NCI-H1436 treated with DMSO at 0.1 percent for 48 hours (cell line): ENCODE data around the gene FGF9.
A peak's percentile ranks its signal among the peaks of the same experiment; 100 is the strongest.

Experiments used
- DNase-seq: peaks from one replicate; lab custom pipeline; 2025; lab: John Stamatoyannopoulos, UW

Gene FGF9

GRCh38 chr13:21674490-21675009 lies 3.7 kb downstream of the FGF9 start:
- no peak for DNase-seq

- DNase-seq: no peak
These were observed 4.5 kb downstream of the FGF9 start for GRCh38 chr13:21675095-21675991.

- DNase-seq: no peak
These were observed 5.7 kb downstream of the FGF9 start for GRCh38 chr13:21676611-21677021.

GRCh38 chr13:21677075-21677623 lies 6.3 kb downstream of the FGF9 start:
- no peak for DNase-seq

- DNase-seq: no peak
These were observed 12.3 kb downstream of the FGF9 start for GRCh38 chr13:21683034-21683733.

GRCh38 chr13:21684576-21684975 lies 13.7 kb downstream of the FGF9 start:
- DNase-seq: no peak

- DNase-seq: no peak
These were observed 14.7 kb downstream of the FGF9 start for GRCh38 chr13:21685485-21686064.

- DNase-seq: no peak
These were observed 16.0 kb downstream of the FGF9 start for GRCh38 chr13:21686751-21687391.

GRCh38 chr13:21688056-21688455 lies 17.2 kb downstream of the FGF9 start:
- peak; percentile 60 for DNase-seq

GRCh38 chr13:21689097-21689496 lies 18.2 kb downstream of the FGF9 start:
- no peak for DNase-seq

GRCh38 chr13:21690955-21691354 lies 20.1 kb downstream of the FGF9 start:
- DNase-seq: no peak

- DNase-seq: no peak
These were observed 20.6 kb downstream of the FGF9 start for GRCh38 chr13:21691500-21691899.

GRCh38 chr13:21691928-21692327 lies 21.1 kb downstream of the FGF9 start:
- no peak for DNase-seq

- no peak for DNase-seq
These were observed 24.0 kb downstream of the FGF9 start for GRCh38 chr13:21694831-21695230.

- no peak for DNase-seq
These were observed 24.7 kb downstream of the FGF9 start for GRCh38 chr13:21695546-21695945.

GRCh38 chr13:21696865-21697448 lies 26.1 kb downstream of the FGF9 start:
- peak; percentile 42 for DNase-seq

- no peak for DNase-seq
These were observed 28.2 kb downstream of the FGF9 start for GRCh38 chr13:21698817-21699679.

- DNase-seq: no peak
These were observed 30.6 kb downstream of the FGF9 start for GRCh38 chr13:21701460-21701859.

- no peak for DNase-seq
These were observed 33.0 kb downstream of the FGF9 start for GRCh38 chr13:21703846-21704245.

- no peak for DNase-seq
These were observed 36.7 kb downstream of the FGF9 start for GRCh38 chr13:21707586-21707985.
